OCI-LY3 (cell line): ENCODE results near the gene FAM151A.

Experiments
- H2AFZ ChIP-seq: fragments of 200-600, 300-600 bp; shearing (Covaris generic); 2 replicates; pipeline ENCODE4 v1.6.0; 2014; ENCODE audit warnings: antibody characterized with exemption, low read depth, low read length
- H3K27ac ChIP-seq: fragments of 200-600, 300-600 bp; sonication (generic); 2 replicates; pipeline ENCODE4 v1.5.1; 2014; ENCODE audit warnings: mild to moderate bottlenecking, low read length, moderate library complexity, mixed read lengths
- H3K27me3 ChIP-seq: fragments of 200-600, 300-600 bp; sonication (generic); 2 replicates; pipeline ENCODE4 v1.6.1; 2014; ENCODE audit warnings: low read depth, low read length, mixed read lengths
- H3K36me3 ChIP-seq: fragments of 200-600, 300-600 bp; sonication (generic); replicated peaks from 2 replicates; pipeline ENCODE3; 2014; ENCODE audit warnings: low read depth, low read length, mixed read lengths
- H3K4me1 ChIP-seq: fragments of 300-600, 200-600 bp; sonication (generic); 2 replicates; pipeline ENCODE4 v1.6.1; 2014; ENCODE audit warnings: low read length, mixed read lengths
- H3K4me2 ChIP-seq: fragments of 200-600, 300-600 bp; sonication (generic); 2 replicates; pipeline ENCODE4 v1.6.1; 2014; ENCODE audit warnings: low read length, mixed read lengths
- H3K4me3 ChIP-seq: fragments of 300-600, 200-600 bp; sonication (generic); 2 replicates; pipeline ENCODE4 v1.5.1; 2014; ENCODE audit warnings: antibody characterized with exemption, mild to moderate bottlenecking, low read length, moderate library complexity
- H3K79me2 ChIP-seq: fragments of 300-600, 200-600 bp; shearing (Covaris generic); 2 replicates; pipeline ENCODE4 v1.6.1; 2014; ENCODE audit warnings: mild to moderate bottlenecking, low read length, mixed read lengths
- H3K9ac ChIP-seq: fragments of 300-600, 200-600 bp; shearing (Covaris generic); 2 replicates; pipeline ENCODE4 v1.6.0; 2014; ENCODE audit warnings: mild to moderate bottlenecking, low read length, moderate library complexity
- H3K9me3 ChIP-seq: fragments of 200-600, 300-600 bp; shearing (Covaris generic); 2 replicates; pipeline ENCODE4 v1.6.1; 2014; ENCODE audit warnings: low read length, mixed read lengths; ENCODE audit not compliant: insufficient read depth
- H4K20me1 ChIP-seq: fragments of 200-600, 300-600 bp; sonication (generic); 2 replicates; pipeline ENCODE4 v1.6.1; 2016; ENCODE audit warnings: low read length, mixed read lengths; ENCODE audit not compliant: insufficient read depth
- EZH2phosphoT487 ChIP-seq: fragments of 200-600 bp; shearing (Covaris generic); IDR thresholded peaks from 2 replicates; pipeline ENCODE4 v1.6.1; 2018; ENCODE audit warnings: antibody characterized with exemption, mixed run types, low read depth
- TF ChIP-seq, protein P1 (sequence below): fragments of 200-600, 300-600 bp; sonication (generic); IDR thresholded peaks from 2 replicates; pipeline ENCODE4 v1.5.1; 2014; ENCODE audit warnings: antibody characterized with exemption, low read length, low read depth

Gene FAM151A

DNA sequence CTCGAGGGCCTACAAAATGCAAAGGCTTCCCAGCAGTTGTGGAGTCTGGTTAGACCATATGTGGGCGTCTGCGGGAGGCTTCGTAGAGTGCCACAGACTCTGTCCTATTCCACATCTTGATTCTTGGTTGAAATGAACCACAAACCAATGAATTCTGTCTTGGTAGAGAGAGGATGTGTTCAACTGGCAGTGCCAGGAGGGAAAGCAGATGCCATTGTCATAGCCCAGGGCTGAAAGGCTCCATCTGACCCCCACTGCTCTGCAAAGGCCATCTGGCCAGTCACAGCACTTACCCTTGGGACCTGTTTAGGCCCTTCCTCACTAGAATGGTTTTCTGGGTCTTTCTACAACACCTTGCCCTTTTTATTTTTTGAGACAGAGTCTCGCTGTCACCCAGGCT, 53.2 kb downstream of the FAM151A start:
- no peaks in the 10 kb centered on the region for H4K20me1 ChIP-seq
- H2AFZ ChIP-seq: no peak overlapping the region
- no peak overlapping the region for H3K9ac ChIP-seq
- H3K4me3 ChIP-seq: no peak overlapping the region
- H3K27me3 ChIP-seq: no peaks in the 10 kb centered on the region
- H3K9me3 ChIP-seq: no peaks in the 10 kb centered on the region
- H3K27ac ChIP-seq: no peak overlapping the region
- no peak for TF ChIP-seq EZH2phosphoT487
- TF ChIP-seq, protein P1, sequence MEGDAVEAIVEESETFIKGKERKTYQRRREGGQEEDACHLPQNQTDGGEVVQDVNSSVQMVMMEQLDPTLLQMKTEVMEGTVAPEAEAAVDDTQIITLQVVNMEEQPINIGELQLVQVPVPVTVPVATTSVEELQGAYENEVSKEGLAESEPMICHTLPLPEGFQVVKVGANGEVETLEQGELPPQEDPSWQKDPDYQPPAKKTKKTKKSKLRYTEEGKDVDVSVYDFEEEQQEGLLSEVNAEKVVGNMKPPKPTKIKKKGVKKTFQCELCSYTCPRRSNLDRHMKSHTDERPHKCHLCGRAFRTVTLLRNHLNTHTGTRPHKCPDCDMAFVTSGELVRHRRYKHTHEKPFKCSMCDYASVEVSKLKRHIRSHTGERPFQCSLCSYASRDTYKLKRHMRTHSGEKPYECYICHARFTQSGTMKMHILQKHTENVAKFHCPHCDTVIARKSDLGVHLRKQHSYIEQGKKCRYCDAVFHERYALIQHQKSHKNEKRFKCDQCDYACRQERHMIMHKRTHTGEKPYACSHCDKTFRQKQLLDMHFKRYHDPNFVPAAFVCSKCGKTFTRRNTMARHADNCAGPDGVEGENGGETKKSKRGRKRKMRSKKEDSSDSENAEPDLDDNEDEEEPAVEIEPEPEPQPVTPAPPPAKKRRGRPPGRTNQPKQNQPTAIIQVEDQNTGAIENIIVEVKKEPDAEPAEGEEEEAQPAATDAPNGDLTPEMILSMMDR: no peak
- no peaks in the 10 kb centered on the region for H3K36me3 ChIP-seq
- no peaks in the 10 kb centered on the region for H3K79me2 ChIP-seq
- no peaks in the 10 kb centered on the region for H3K4me1 ChIP-seq
- H3K4me2 ChIP-seq: no peak overlapping the region

DNA sequence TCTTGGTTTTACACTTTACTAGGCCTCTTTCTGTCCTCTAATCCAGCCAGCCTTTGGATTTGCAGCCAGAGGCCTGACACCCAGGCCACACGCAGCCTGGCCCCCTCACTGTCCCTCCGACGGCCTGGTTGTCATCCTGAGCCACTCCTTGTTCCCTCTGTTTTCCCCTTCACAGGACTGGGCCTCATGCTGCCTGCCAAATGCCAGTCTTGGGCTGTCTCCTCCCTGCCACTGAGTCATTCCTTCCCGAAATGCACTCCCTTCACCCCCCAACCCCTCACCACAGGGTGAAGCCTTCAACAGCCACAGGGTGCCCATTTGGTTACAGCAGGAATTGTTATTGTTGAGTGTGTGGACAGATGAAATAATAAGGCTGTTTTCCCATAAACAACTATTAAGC, 54.0 kb downstream of the FAM151A start:
- no peaks in the 10 kb centered on the region for H3K27me3 ChIP-seq
- no peaks in the 10 kb centered on the region for H3K4me1 ChIP-seq
- H2AFZ ChIP-seq: no peak overlapping the region
- H4K20me1 ChIP-seq: no peaks in the 10 kb centered on the region
- H3K27ac ChIP-seq: no peak overlapping the region
- no peak overlapping the region for H3K4me3 ChIP-seq
- no peak overlapping the region for H3K9ac ChIP-seq
- no peak overlapping the region for H3K4me2 ChIP-seq
- TF ChIP-seq, protein P1: no peak
- TF ChIP-seq EZH2phosphoT487: no peak
- no peaks in the 10 kb centered on the region for H3K36me3 ChIP-seq
- H3K79me2 ChIP-seq: no peaks in the 10 kb centered on the region
- no peaks in the 10 kb centered on the region for H3K9me3 ChIP-seq

DNA sequence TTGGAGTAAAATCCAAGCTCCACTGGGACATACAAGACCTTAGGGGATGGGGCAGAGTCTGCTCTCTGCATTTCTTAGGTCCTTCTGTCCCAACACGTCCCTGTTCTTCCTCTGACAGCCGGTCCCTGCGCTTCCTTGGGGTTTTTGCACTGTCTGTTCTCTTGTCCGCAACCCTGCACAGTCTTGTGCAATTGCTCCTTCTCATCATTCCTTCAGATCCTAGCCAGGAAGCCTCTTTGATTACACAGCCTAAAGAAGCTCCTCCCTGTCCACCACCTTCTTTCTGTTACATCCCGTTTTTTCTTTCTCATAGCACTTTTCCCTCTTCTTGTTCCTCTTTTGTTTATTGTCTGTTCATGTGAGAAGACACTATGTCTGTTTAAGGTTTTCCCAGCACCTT, 55.4 kb downstream of the FAM151A start:
- Histone ChIP-seq H2AFZ (no peak overlapping the region), H3K9ac (no peak overlapping the region), H3K27me3 (no peaks in the 10 kb centered on the region), H3K79me2 (no peaks in the 10 kb centered on the region), H4K20me1 (no peaks in the 10 kb centered on the region), H3K4me3 (no peak overlapping the region), H3K4me1 (no peaks in the 10 kb centered on the region), H3K36me3 (no peaks in the 10 kb centered on the region), H3K27ac (no peak overlapping the region), H3K9me3 (no peaks in the 10 kb centered on the region), H3K4me2 (no peak overlapping the region)
- TF ChIP-seq EZH2phosphoT487: no peak
- TF ChIP-seq, protein P1: no peak

DNA sequence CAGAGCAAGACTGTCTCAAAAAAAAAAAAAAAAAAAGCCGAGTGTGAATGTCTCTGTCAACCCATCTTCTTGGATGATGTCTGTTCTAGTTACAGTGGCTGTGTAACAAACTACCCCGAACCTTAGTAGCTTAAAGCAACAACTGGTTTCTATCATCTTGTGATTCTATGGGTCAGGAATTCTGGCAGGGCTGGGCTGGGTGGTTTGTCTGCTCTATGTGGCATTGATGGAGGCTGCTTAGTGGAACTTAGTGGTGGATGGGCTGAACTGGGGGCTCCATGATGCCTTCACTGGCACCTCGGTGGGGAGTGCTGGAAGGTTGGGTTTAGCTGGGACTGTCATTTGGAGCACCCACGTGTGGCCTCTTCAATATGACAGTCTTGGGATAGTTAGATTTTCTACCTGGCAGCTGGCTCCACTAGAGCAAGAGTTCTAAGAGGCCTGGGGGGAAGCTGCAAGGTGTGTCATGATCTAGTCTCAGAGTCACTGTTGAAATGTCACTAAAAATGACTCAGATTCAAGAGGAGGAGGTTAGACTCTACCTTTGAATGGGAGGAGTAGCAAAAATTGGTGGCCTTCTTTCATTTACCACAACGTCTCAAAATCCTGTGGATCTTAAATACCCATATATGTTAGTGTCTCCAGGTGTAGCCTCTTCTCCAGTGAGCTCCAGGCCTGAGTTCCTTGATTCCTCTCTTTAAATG, 56.7 kb downstream of the FAM151A start:
- Histone ChIP-seq H3K9me3 (no peaks in the 10 kb centered on the region), H2AFZ (no peak overlapping the region), H3K4me2 (no peak overlapping the region), H3K9ac (no peak overlapping the region), H3K4me3 (no peak overlapping the region), H3K27me3 (no peaks in the 10 kb centered on the region), H4K20me1 (no peaks in the 10 kb centered on the region), H3K4me1 (no peaks in the 10 kb centered on the region), H3K27ac (no peak overlapping the region), H3K79me2 (no peaks in the 10 kb centered on the region), H3K36me3 (no peaks in the 10 kb centered on the region)
- TF ChIP-seq, protein P1: no peak
- TF ChIP-seq EZH2phosphoT487: no peak
